Chondrocyte (in vitro differentiated cells): Measurements from ENCODE around the gene SDHA. TPM values are rescaled to one million over a fixed set of nuclear protein-coding genes. Genes with fewer than 3 reads are reported as not detected.

Experiments used
- DNase-seq: peaks from one replicate; pipeline ENCODE4 v3.0.0; 2021; ENCODE audit warnings: mixed read lengths, low spot score
- H3K27ac Mint-ChIP-seq: one replicate; pipeline ENCODE4 v1.8.0; 2021; ENCODE audit warnings: mild to moderate bottlenecking, moderate library complexity, mixed read lengths; ENCODE audit not compliant: unreplicated experiment
- H3K27me3 Mint-ChIP-seq: 2 replicates; pipeline ENCODE4 v1.8.0; 2021; ENCODE audit warnings: low read depth, mixed read lengths
- H3K36me3 Mint-ChIP-seq: 2 replicates; pipeline ENCODE4 v1.8.0; 2021; ENCODE audit warnings: low read depth, mixed read lengths
- H3K4me1 Mint-ChIP-seq: 2 replicates; pipeline ENCODE4 v1.8.0; 2021; ENCODE audit warnings: low read depth, mild to moderate bottlenecking, mixed read lengths
- H3K4me3 Mint-ChIP-seq: one replicate; pipeline ENCODE4 v1.8.0; 2021; ENCODE audit warnings: mild to moderate bottlenecking, moderate library complexity, mixed read lengths; ENCODE audit not compliant: unreplicated experiment
- H3K9me3 Mint-ChIP-seq: 2 replicates; pipeline ENCODE4 v1.8.0; 2021; ENCODE audit warnings: low read depth, mixed read lengths
- CTCF ChIP-seq: fragments of 200-600 bp; sonication (generic); IDR thresholded peaks from 2 replicates; pipeline ENCODE4 v1.5.0; 2021; ENCODE audit warnings: antibody characterized with exemption, mild to moderate bottlenecking, moderate library complexity
- total RNA-seq: library from RNA; stranded (reverse); gene quantifications from 3 replicates; pipeline ENCODE4 v1.2.1, GENCODE V29; 2021

The SDHA gene
- total RNA-seq, 1 donor from 2014 or later: 81.5 TPM

GRCh38 chr5:199950-200645 is 18.0 kb upstream of the SDHA start:
- Mint-ChIP-seq H3K27me3 (no peaks in the 10 kb centered on the region), H3K4me1 (no peaks in the 10 kb centered on the region), H3K4me3 (no peak overlapping the region), H3K9me3 (no peaks in the 10 kb centered on the region), H3K27ac (no peak overlapping the region), H3K36me3 (peaks cover 9% of the 10 kb centered on the region)
- peak; percentile 72 for DNase-seq
- no peak for TF ChIP-seq CTCF

DNA sequence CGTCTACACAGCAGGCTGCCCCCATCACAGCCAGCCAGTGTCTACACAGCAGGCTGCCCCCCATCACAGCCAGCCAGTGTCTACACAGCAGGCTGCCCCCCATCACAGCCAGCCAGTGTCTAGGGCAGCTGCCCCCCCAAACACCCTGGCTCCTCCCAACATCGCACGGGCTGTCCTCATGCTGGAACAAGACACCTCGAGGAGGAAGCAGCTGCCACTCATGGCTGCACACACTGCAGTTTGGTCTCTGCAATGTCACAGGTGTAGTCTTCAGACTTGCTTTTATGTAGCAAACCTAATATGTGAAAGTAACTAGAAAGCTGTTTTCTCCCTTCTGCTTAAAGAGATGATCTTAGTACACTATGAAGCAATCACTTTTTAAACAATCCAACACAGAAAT is 17.1 kb upstream of the SDHA start:
- H3K4me1 Mint-ChIP-seq: no peaks in the 10 kb centered on the region
- peaks cover 13% of the 10 kb centered on the region for H3K36me3 Mint-ChIP-seq
- no peaks in the 10 kb centered on the region for H3K9me3 Mint-ChIP-seq
- no peak for TF ChIP-seq CTCF
- H3K27me3 Mint-ChIP-seq: no peaks in the 10 kb centered on the region
- H3K4me3 Mint-ChIP-seq: no peak overlapping the region
- peak; percentile 42 for DNase-seq
- no peak overlapping the region for H3K27ac Mint-ChIP-seq

GRCh38 chr5:201672-202071 is 16.4 kb upstream of the SDHA start:
- no peak overlapping the region for H3K27ac Mint-ChIP-seq
- DNase-seq: no peak
- H3K4me3 Mint-ChIP-seq: no peak overlapping the region
- H3K27me3 Mint-ChIP-seq: no peaks in the 10 kb centered on the region
- H3K4me1 Mint-ChIP-seq: peaks cover 6% of the 10 kb centered on the region
- no peaks in the 10 kb centered on the region for H3K9me3 Mint-ChIP-seq
- no peak for TF ChIP-seq CTCF
- peaks cover 13% of the 10 kb centered on the region for H3K36me3 Mint-ChIP-seq

DNA sequence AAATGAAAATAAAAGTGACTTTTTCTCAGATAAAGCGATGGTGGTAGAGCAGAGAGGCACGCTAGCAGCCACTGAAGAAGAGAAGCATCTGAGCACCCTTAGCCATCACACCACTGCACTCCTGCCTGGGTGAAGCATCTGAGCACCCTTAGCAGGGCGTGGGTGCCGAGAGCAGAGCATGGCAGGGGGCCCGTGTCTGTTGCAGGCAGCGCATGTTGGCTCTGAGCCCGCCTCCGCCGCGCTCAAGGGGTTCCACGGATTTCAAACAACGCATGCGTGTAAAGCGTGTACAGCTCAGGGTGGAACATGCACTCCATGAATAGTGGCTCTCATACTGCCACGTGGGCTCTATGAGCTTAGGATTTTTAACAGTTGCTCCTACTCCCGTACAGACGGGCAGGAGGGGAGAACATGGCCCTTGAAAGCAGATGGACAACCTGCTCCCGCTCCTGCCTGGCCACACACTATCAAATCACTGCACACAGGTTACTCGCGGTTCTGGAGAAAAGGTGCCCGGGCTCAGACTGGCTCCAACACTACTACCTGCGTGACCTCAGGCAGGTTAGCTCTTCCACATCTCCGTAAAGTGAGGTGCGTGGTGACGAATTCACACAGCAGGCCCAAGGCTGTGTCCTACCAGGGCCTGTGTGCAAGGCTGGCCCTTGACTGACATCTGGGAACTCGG is 14.7 kb upstream of the SDHA start:
- peaks cover 11% of the 10 kb centered on the region for H3K4me1 Mint-ChIP-seq
- peaks cover 15% of the 10 kb centered on the region for H3K36me3 Mint-ChIP-seq
- DNase-seq: no peak
- no peaks in the 10 kb centered on the region for H3K9me3 Mint-ChIP-seq
- no peak overlapping the region for H3K27ac Mint-ChIP-seq
- no peak overlapping the region for H3K4me3 Mint-ChIP-seq
- no peaks in the 10 kb centered on the region for H3K27me3 Mint-ChIP-seq
- no peak for TF ChIP-seq CTCF

DNA sequence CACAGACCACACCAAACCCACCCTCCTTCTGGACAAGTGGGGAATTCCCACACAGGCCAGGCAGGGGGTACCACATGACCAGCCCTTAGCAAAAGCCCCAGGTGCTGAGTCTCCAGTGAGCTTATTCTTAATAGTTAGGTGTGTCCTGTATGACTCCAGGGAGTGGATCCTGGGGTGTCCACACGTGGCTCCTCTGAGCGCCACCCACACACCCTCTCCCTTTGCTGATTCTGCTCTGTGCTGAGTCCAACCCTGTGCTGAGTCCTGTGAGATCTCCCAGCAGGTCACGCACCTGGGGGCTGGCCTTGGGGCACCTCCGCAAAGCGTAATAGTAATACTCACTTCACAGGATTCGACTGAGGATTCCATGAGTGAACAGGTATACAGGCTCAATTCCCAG is 14.1 kb upstream of the SDHA start:
- Mint-ChIP-seq H3K4me3 (no peak overlapping the region), H3K36me3 (peaks cover 13% of the 10 kb centered on the region), H3K4me1 (peaks cover 11% of the 10 kb centered on the region), H3K27ac (no peak overlapping the region), H3K27me3 (no peaks in the 10 kb centered on the region), H3K9me3 (no peaks in the 10 kb centered on the region)
- no peak for DNase-seq
- no peak for TF ChIP-seq CTCF
